ENCODE data around the gene ZNF254.
"Not testable (repeated sequence)": the region's sequence is repeated elsewhere in the genome, so short reads cannot be mapped to it uniquely, and the experiment has no call there.

Gene ZNF254

DNA sequence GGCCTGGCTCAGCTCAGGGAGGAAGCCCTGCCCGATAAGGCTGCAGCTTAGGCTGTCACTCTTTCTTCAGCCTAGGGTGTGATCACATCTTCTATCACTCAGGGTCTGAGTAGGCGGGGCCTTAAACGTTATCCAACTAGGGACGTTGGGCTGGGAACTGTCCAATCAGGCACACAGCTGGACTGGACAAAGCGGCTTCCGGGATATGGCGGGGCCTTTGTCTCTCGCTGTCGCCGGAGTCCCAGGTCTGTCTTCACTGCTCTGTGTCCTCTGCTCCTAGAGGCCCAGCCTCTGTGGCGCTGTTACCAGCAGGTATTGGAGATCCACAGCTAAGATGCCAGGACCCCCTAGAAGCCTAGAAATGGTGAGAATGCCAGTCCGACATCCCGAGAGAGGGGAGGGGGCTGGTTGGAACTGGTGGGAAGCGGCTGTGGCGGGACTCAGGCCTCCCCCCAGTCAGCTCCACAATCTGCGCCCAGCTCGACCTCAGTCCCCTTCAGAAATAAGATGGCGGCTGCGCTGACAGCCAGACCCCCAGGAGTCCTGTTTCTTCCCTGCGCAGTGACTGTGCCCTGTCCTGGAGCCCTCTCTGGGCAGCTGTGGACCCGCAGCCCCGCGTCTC is at the start of gene ZNF254:
Gene ZNF254, plus strand, starts transcription at position 214 of the 622 bp plus-strand sequence. Its CDS starts 121 bp downstream, at position 335.
- POLR2A ChIA-PET (ENCODE audit: low non-redundant PET) = no interaction called here
- peak within 1 kb of the TSS; percentile 87 for H3K27ac ChIP-seq

DNA sequence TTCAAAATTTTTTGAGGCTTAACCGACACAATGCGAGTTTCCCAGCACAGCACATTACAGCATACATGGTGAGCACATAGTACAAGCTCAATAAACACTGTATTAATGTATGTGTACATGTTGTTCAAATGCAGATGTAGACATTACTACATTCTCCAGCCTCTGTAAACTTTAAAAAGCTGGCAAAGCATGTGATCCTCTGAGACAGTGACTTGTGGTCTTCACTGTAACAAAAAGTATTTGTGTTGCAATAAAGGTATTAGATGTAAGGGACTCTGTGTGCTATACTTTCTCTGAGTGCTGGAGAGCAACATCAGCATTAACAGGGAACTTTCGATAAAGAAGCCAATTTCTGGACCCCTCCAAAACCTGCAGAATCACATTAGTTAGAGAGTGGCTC is 46.4 kb upstream of the ZNF254 start:
- H3K27ac ChIP-seq = no peak overlapping the region
- TF ChIP-seq, protein P1, sequence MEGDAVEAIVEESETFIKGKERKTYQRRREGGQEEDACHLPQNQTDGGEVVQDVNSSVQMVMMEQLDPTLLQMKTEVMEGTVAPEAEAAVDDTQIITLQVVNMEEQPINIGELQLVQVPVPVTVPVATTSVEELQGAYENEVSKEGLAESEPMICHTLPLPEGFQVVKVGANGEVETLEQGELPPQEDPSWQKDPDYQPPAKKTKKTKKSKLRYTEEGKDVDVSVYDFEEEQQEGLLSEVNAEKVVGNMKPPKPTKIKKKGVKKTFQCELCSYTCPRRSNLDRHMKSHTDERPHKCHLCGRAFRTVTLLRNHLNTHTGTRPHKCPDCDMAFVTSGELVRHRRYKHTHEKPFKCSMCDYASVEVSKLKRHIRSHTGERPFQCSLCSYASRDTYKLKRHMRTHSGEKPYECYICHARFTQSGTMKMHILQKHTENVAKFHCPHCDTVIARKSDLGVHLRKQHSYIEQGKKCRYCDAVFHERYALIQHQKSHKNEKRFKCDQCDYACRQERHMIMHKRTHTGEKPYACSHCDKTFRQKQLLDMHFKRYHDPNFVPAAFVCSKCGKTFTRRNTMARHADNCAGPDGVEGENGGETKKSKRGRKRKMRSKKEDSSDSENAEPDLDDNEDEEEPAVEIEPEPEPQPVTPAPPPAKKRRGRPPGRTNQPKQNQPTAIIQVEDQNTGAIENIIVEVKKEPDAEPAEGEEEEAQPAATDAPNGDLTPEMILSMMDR (conservative IDR thresholded peaks at IDR 0.05; ENCODE audit: low read depth) = no peak
- ChIA-PET POLR2A (ENCODE audit: low non-redundant PET) (no interaction called here), CTCF (no interaction called here)
- no peak for DNase-seq (ENCODE audit: low spot score)

More for the DNA sequence above, at the start of gene ZNF254:
- DNase-seq (ENCODE audit: low spot score) = peak; percentile 92
- TF ChIP-seq, protein P1 (conservative IDR thresholded peaks at IDR 0.05; ENCODE audit: low read depth) = no peak
- CTCF ChIA-PET = interaction anchor here (0.6 kb wide), 1 partner anchor 331 kb away, joined by 4 read pairs; no protein-coding TSS in a partner anchor

DNA sequence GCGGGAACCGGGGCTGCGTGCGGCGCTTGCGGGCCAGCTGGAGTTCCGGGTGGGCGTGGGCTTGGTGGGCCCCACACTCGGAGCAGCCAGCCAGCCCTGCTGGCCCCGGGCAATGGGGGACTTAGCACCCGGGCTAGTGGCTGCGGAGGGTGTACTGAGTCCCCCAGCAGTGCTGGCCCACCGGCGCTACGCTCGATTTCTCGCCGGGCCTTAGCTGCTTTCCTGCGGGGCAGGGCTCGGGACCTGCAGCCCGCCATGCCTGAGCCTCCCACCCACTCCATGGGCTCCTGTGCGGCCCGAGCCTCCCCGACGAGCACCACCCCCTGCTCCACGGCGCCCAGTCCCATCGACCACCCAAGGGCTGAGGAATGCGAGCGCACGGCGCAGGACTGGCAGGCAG is 45.7 kb upstream of the ZNF254 start:
- CTCF ChIA-PET; H3K27ac ChIP-seq; POLR2A ChIA-PET (ENCODE audit: low non-redundant PET); DNase-seq (ENCODE audit: low spot score): not testable (repeated sequence)

DNA sequence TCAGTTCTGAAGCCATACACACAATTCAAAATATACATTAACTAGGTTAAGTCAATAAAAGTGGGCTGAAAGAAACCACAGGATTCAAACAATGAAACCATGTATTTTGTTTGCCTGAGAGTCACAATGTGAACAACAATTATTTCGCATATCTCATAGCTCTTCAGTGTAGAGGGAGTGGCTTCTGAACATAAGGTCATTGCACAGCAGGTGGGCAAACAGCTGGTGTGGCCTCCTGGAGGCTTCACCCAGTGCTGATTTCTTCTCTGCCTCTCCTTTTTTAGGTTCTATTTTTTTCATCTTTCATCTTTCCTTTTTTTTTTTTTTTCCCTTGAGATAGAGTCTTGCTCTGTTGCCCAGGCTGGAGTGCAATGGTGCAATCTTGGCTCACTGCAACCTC is 40.4 kb upstream of the ZNF254 start:
- ChIA-PET CTCF (no interaction called here), POLR2A (ENCODE audit: low non-redundant PET) (no interaction called here)
- TF ChIP-seq, protein P1 (conservative IDR thresholded peaks at IDR 0.05; ENCODE audit: low read depth) = no peak
- no peak overlapping the region for H3K27ac ChIP-seq
- no peak for DNase-seq (ENCODE audit: low spot score)

DNA sequence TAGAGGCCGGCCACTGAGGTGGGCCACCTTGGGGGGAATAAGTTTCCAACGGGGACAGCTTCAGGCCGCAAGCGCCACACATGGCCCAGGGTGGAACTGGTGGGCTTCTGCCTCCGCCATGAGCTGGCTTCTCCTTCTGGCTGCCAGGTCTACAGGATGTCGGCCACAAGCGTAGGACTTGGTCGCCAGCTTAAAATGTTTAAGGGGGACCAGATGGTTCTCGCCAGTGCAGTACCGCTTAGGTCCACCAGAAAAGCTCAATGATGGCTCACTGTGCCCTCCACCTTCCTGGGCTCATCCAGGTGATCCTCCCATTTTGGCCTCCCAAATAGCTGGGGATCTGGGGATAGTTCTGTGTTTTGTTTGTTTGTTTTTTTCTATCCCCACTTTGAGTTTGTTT is 38.7 kb upstream of the ZNF254 start:
- H3K27ac ChIP-seq = no peak overlapping the region
- DNase-seq (ENCODE audit: low spot score) = no peak
- POLR2A ChIA-PET (ENCODE audit: low non-redundant PET) = interaction anchor here (0.5 kb wide), 1 partner anchor 14 kb away, joined by 3 read pairs; no protein-coding TSS in a partner anchor
- CTCF ChIA-PET = no interaction called here
- TF ChIP-seq, protein P1 (conservative IDR thresholded peaks at IDR 0.05; ENCODE audit: low read depth) = no peak

DNA sequence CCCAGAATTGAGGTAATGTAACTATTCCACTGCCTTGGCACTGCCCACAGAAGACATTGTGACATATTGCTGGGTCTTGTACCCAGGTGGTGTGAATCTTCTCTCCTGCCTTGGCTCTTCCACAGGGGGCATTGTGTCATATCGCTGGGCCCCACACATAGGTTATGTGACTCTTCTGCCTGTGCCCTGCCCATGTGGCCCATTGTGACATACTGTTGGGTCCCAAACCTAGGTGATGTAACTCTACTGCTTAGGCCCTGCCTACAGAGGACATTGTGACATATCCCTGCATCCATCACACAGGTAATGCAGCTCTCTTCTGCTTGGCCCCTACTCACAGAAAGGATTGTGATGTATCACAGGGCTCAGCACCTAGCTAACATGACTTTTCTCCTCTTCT is 37.5 kb upstream of the ZNF254 start:
- POLR2A ChIA-PET (ENCODE audit: low non-redundant PET) = interaction anchor here (0.6 kb wide), 1 partner anchor 38 kb away, joined by 6 read pairs; no protein-coding TSS in a partner anchor
- no peak overlapping the region for H3K27ac ChIP-seq
- DNase-seq (ENCODE audit: low spot score) = no peak
- CTCF ChIA-PET = no interaction called here
- TF ChIP-seq, protein P1 (conservative IDR thresholded peaks at IDR 0.05; ENCODE audit: low read depth) = no peak

DNA sequence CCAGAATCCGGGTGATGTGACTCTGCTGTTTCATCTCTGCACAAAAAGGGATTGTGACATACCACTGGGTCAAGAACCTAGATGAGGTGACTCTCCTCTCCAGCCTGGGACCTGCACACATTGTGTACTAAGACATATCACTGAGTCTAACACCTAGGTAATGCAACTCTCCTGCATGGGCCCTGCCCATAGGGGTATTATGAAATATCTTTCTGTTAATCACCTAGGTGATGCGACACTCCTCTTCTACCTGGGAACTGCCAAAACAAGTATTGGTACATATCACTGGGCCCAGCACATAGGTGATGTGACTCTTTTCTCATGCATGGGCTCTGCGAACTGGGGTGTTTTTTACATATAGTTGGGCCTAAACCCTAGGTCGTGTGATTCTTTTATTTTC is 35.5 kb upstream of the ZNF254 start:
- no peak overlapping the region for H3K27ac ChIP-seq
- no peak for DNase-seq (ENCODE audit: low spot score)
- ChIA-PET CTCF (no interaction called here), POLR2A (ENCODE audit: low non-redundant PET) (no interaction called here)
- TF ChIP-seq, protein P1 (conservative IDR thresholded peaks at IDR 0.05; ENCODE audit: low read depth) = no peak
